GM18868 (cell line): Measurements from ENCODE around the gene PNPLA6.

ENCODE experiments used
- ATAC-seq: cut with Tn5 transposase; IDR thresholded peaks from one replicate; pipeline ENCODE4 v1.9.1; 2021; ENCODE audit warnings: mild to moderate bottlenecking, moderate library complexity; ENCODE audit not compliant: unreplicated experiment

The PNPLA6 gene

GRCh38 chr19:7595466-7596133 is 60.1 kb downstream of the PNPLA6 start, which contains the start of gene CAMSAP3:
Gene CAMSAP3 (plus strand): TSS chr19:7595863. CDS start chr19:7596003, 140 bp downstream.
- ATAC-seq, result peak; percentile 40

- ATAC-seq, result no peak
Measured at GRCh38 chr19:7596211-7596937, 60.9 kb downstream of the PNPLA6 start.

- no peak for ATAC-seq
Measured at GRCh38 chr19:7597689-7598088, 62.2 kb downstream of the PNPLA6 start.

- no peak for ATAC-seq
Measured at GRCh38 chr19:7598180-7598579, 62.7 kb downstream of the PNPLA6 start.

- no peak for ATAC-seq
Measured at GRCh38 chr19:7600721-7601120, 65.2 kb downstream of the PNPLA6 start.

GRCh38 chr19:7602240-7602934 is 66.9 kb downstream of the PNPLA6 start:
- no peak for ATAC-seq

GRCh38 chr19:7602935-7603497 is 67.5 kb downstream of the PNPLA6 start:
- ATAC-seq, result no peak

GRCh38 chr19:7603919-7604318 is 68.4 kb downstream of the PNPLA6 start:
- no peak for ATAC-seq

GRCh38 chr19:7605490-7606222 is 70.1 kb downstream of the PNPLA6 start:
- no peak for ATAC-seq

GRCh38 chr19:7606289-7606688 is 70.8 kb downstream of the PNPLA6 start:
- no peak for ATAC-seq

- no peak for ATAC-seq
Measured at GRCh38 chr19:7607212-7607873, 71.8 kb downstream of the PNPLA6 start.

- no peak for ATAC-seq
Measured at GRCh38 chr19:7607874-7608560, 72.5 kb downstream of the PNPLA6 start.

GRCh38 chr19:7610491-7611240 is 75.1 kb downstream of the PNPLA6 start:
- ATAC-seq, result no peak
